Measurements from ENCODE around the gene MAML3.

DNA sequence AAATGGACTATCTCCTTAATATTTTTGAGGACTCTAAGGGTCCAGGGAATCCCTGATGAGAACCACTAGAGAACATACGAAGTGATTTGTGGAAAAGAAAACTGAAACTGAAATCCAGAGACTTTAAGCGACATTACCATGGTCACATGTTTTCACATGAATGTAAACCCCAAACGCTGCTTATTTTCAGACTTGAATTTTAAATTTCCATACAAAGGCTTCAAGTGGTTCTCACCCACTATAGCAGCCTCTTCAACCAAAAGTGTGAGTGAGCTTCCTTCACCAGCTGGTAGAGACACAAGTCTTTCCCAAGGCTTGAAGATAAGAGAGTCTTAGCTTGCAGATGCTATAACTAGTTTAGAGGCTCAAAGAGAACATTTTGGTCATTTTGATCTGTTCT lies 255.7 kb downstream of the MAML3 start:
- TF ChIP-seq, protein P1, sequence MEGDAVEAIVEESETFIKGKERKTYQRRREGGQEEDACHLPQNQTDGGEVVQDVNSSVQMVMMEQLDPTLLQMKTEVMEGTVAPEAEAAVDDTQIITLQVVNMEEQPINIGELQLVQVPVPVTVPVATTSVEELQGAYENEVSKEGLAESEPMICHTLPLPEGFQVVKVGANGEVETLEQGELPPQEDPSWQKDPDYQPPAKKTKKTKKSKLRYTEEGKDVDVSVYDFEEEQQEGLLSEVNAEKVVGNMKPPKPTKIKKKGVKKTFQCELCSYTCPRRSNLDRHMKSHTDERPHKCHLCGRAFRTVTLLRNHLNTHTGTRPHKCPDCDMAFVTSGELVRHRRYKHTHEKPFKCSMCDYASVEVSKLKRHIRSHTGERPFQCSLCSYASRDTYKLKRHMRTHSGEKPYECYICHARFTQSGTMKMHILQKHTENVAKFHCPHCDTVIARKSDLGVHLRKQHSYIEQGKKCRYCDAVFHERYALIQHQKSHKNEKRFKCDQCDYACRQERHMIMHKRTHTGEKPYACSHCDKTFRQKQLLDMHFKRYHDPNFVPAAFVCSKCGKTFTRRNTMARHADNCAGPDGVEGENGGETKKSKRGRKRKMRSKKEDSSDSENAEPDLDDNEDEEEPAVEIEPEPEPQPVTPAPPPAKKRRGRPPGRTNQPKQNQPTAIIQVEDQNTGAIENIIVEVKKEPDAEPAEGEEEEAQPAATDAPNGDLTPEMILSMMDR (IDR thresholded peaks at IDR 0.05; ENCODE audit: low read depth, low read length), result no peak
- TF ChIP-seq EZH2phosphoT487 (IDR thresholded peaks at IDR 0.05; ENCODE audit: low read depth), result no peak
